GM12872 (cell line): ENCODE data around the gene LRRC74A.
A peak's percentile ranks its signal among the peaks of the same experiment; 100 is the strongest.

Source experiments
- TF ChIP-seq, protein P1 (sequence below): IDR thresholded peaks from 3 replicates; pipeline ENCODE4 v1.5.1; 2011; ENCODE audit warnings: low read depth, mild to moderate bottlenecking, low read length, moderate library complexity; ENCODE audit not compliant: insufficient read depth

The LRRC74A gene

DNA sequence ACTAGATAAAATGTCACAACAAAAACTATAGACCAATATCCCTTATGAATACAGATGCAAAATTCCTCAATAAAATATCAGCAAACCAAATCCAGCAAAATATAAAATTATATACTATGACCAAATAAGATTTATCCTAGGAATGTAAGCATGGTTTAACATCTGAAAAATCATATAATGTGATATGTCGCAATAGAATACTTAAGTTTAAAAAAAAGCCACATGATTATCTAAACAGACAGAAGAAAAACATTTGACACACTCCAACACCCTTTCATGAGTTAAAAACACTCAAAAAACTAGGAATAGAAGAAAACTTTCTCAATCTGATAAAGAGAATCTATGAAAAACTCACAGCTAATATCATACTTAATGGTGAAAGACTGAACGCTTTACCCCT is 33.8 kb upstream of the LRRC74A start:
- TF ChIP-seq, protein P1, sequence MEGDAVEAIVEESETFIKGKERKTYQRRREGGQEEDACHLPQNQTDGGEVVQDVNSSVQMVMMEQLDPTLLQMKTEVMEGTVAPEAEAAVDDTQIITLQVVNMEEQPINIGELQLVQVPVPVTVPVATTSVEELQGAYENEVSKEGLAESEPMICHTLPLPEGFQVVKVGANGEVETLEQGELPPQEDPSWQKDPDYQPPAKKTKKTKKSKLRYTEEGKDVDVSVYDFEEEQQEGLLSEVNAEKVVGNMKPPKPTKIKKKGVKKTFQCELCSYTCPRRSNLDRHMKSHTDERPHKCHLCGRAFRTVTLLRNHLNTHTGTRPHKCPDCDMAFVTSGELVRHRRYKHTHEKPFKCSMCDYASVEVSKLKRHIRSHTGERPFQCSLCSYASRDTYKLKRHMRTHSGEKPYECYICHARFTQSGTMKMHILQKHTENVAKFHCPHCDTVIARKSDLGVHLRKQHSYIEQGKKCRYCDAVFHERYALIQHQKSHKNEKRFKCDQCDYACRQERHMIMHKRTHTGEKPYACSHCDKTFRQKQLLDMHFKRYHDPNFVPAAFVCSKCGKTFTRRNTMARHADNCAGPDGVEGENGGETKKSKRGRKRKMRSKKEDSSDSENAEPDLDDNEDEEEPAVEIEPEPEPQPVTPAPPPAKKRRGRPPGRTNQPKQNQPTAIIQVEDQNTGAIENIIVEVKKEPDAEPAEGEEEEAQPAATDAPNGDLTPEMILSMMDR = no peak

DNA sequence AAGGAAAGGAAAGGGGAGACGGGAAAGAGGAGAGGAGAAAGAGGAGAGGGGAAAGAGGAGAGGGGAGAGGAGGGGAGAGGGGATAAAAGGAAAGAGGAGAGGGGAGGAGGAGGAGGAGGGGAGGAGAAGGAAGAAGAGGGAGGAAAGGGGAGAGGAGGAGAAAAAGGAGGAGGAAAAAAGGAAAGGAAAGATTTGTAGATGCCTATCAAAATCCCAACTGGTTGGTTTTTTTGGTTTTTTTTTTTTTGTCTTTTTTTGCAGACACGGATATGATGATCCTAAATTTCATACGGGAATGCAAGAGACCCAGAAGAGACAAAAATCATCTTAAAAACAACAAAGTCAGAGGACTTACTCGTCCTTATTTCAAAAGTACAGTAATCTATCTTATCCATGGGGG is 32.9 kb upstream of the LRRC74A start:
- TF ChIP-seq, protein P1 = no peak

DNA sequence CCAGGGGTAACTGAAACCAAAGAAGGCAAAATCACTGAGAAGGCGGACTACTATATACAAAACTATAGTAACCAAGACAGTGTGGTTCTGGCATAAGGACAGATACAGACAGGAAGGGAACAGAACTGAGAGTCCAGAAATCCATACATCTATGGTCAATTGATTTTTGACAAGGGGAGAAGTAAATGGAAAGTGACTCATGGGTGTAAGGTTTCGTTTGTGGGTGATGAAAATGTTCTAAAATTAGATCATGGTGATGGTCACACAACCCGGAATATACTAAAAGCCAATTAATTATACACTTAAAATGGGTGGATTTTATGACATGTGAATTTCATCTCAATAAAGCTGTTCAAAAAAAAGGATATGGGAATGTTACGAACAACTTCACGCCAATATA is 32.3 kb upstream of the LRRC74A start:
- TF ChIP-seq, protein P1 = no peak

DNA sequence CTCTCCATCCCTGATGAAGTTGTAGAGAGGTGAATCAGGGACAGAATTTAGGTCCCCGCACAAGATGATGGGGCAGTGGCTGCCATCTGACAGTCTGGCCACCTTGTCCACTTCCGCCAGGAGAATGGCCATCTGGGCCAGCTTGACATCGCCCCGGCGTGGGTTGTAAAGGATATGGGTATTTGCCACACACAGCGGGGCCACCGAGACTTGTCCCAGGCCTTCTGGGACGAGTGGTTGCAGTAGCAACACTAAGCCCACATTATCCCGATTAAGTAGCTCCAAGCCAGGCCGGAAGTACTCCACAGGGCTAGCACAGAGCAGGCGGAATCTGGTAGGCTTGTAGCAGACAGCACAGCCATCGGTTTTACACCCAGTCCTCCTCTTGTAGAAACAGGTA is 19.8 kb upstream of the LRRC74A start:
- TF ChIP-seq, protein P1 = no peak

DNA sequence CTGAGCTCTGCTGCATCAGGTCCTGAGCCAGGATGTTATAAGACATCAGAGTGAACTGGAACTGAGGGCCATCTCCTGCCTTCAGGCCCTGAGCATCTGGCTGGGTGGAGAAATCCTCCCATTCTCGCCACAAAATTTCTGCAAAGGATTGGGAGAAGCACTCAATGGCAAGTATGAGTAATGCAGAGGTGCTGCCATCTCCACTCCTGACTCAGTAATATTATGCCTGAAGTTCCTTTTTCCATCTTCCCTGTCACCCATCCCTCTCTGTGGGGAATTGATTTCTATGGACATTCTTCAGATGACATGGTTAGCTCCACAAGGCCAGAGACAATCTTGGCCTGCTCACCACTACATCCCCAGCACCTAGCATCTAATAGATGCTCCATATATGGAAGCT is 18.2 kb upstream of the LRRC74A start:
- TF ChIP-seq, protein P1 = no peak

DNA sequence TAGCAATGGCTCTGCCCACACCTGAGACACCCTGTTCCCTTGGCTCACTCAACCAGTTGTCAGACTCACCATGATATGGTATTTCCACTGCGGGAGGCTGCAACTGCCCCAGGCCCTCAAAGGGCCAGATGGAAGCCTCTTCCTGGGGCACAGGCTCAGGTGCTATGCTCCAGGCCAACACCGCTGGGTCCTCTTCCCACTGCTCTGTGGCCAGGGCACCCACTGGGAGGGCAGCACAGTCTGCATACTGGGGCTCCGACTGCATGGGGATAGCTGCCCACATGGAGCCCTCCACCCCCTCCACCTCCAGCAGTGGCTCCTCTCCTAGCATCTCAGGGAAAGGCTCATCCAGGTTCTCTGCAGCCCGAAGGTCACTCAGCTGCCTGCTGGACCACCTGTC is 17.2 kb upstream of the LRRC74A start:
- TF ChIP-seq, protein P1 = no peak

DNA sequence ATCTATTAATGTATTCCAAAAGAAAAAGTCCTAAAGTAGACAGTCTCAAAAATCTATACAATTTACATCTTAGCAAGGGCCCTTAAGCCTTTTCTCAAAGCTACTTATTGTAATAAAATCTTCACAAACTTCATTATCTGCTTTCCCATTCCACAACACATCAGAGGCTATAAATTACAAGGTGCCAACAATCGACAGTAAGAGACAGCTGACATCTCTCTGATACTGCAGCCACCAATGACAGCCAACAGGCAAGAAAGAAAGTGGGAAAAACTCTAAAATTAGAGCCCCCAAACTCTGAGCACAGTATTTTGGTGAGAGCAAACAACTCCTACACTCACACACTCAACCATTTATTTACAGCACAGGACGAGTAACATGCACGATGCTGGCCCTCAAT is 15.7 kb upstream of the LRRC74A start:
- TF ChIP-seq, protein P1 = no peak

DNA sequence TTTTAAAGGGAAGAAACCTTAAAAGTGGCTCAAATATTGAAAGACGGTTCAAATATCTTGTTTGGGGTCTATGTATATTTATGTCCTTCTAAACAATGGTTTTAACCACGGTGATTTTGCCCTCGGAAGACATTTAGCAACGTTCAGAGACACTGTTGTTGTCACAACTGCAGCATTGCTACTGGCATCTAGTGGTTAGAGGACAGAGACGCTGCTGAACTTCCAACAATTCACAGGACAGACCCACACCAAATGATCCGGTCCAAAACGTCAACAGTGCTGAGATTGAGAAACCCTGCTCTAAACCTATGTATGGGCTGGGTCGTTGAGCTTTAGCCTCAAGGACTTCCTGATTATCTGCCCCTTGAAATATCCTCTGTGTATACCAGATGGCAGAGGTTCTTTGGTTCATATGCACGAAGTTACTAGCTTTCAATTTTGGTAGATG is 15.2 kb upstream of the LRRC74A start:
- TF ChIP-seq, protein P1 = peak; percentile 58
